Neural crest cell (in vitro differentiated cells): ENCODE data around the gene DSCAM. TPM values are rescaled to one million over a fixed set of nuclear protein-coding genes. Genes with fewer than 3 reads are reported as not detected.

Experiments
- DNase-seq: peaks from one replicate; pipeline ENCODE4 v3.0.0; 2021; ENCODE audit warnings: low read depth, mixed read lengths, low spot score
- H3K27ac Mint-ChIP-seq: one replicate; pipeline ENCODE4 v1.8.0; 2021; ENCODE audit warnings: mild to moderate bottlenecking, mixed read lengths; ENCODE audit not compliant: unreplicated experiment
- H3K27me3 Mint-ChIP-seq: 2 replicates; pipeline ENCODE4 v1.8.0; 2021; ENCODE audit warnings: low read depth, mild to moderate bottlenecking, mixed read lengths
- H3K36me3 Mint-ChIP-seq: 2 replicates; pipeline ENCODE4 v1.8.0; 2021; ENCODE audit warnings: low read depth, mild to moderate bottlenecking, mixed read lengths
- H3K4me1 Mint-ChIP-seq: 2 replicates; pipeline ENCODE4 v1.8.0; 2021; ENCODE audit warnings: mixed read lengths
- H3K4me3 Mint-ChIP-seq: one replicate; pipeline ENCODE4 v1.8.0; 2021; ENCODE audit warnings: mild to moderate bottlenecking, mixed read lengths
- H3K9me3 Mint-ChIP-seq: 2 replicates; pipeline ENCODE4 v1.8.0; 2021; ENCODE audit warnings: mixed read lengths
- CTCF ChIP-seq: fragments of 200-600 bp; sonication (generic); conservative IDR thresholded peaks from 2 replicates; pipeline ENCODE4 v1.5.0; 2021; ENCODE audit warnings: antibody characterized with exemption, mild to moderate bottlenecking
- total RNA-seq: library from RNA; stranded (reverse); gene quantifications from 2 replicates; pipeline ENCODE4 v1.2.1, GENCODE V29; 2021

DSCAM gene
- total RNA-seq, 1 donor from 2014 or later: 0.19 TPM

- Mint-ChIP-seq H3K36me3 (no peaks in the 10 kb centered on the region), H3K27ac (no peak overlapping the region), H3K9me3 (no peaks in the 10 kb centered on the region), H3K4me3 (no peak overlapping the region), H3K4me1 (peaks cover 14% of the 10 kb centered on the region), H3K27me3 (no peaks in the 10 kb centered on the region)
- no peak for TF ChIP-seq CTCF
- no peak for DNase-seq
These were observed 772.2 kb downstream of the DSCAM start for GRCh38 chr21:40074710-40075109.

DNA sequence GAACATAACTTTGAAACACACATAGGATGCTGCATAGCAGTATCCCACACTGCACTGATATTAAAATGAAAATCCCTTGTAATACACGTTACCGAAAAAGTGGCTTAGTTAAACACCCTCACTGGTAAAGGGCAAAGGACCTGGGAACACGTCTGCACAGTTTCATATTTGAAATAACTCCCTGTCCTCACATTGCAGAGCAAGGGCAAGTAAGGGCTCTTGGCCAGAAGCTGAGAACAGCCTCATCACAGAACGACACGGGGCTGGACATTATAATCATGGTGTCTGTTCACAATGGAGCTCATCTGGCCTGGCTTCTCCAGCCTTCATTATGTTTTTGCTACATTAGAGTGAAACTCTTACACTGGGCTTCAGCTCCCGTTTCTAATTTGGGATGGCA is 772.8 kb downstream of the DSCAM start:
- H3K4me1 Mint-ChIP-seq: peaks cover 14% of the 10 kb centered on the region
- no peaks in the 10 kb centered on the region for H3K9me3 Mint-ChIP-seq
- DNase-seq: no peak
- TF ChIP-seq CTCF: no peak
- H3K4me3 Mint-ChIP-seq: no peak overlapping the region
- no peaks in the 10 kb centered on the region for H3K27me3 Mint-ChIP-seq
- H3K27ac Mint-ChIP-seq: no peak overlapping the region
- H3K36me3 Mint-ChIP-seq: no peaks in the 10 kb centered on the region

DNA sequence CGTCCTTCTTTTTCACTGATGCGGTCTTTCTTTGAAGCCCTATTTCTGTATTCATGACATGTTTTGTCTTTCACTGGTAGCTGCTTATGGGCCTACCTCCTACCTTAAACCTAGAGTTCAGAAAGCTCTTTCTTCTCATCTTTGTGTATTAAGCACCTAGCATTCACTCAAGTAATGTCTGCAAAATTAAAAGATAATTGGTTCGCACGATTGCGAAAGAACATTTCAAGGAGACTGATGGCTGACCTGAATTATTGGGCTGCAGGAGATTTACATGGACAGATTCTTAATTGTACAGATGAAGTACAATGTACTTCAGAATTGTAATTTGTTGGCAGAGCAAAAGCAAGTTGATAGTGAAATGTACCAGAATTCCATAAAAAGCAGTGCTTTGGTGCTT is 773.3 kb downstream of the DSCAM start:
- Mint-ChIP-seq H3K4me1 (peaks cover 14% of the 10 kb centered on the region), H3K4me3 (no peak overlapping the region), H3K27me3 (no peaks in the 10 kb centered on the region), H3K9me3 (no peaks in the 10 kb centered on the region), H3K27ac (no peak overlapping the region), H3K36me3 (no peaks in the 10 kb centered on the region)
- no peak for TF ChIP-seq CTCF
- no peak for DNase-seq

DNA sequence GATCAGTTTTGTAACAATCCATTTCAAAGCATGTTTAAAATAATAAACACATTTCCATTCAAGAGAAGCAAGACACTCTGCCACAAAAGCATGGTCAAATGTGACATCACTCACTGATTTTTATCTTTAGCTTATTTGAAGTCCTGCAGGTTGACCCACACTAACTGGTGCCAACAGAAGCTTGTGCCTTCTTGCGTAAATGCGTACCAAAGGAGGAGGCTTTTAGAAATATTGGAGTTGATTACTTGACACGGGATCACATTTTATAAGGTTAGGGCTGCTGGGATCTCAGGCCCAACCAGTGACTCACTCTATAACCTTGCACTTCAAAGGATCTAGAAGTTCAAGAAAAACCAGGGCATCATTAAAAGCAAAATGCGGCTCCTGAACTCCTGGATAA is 776.1 kb downstream of the DSCAM start:
- TF ChIP-seq CTCF: no peak
- Mint-ChIP-seq H3K36me3 (no peaks in the 10 kb centered on the region), H3K4me3 (no peak overlapping the region), H3K27ac (no peak overlapping the region), H3K4me1 (peaks cover 8% of the 10 kb centered on the region), H3K9me3 (no peaks in the 10 kb centered on the region), H3K27me3 (peaks cover 11% of the 10 kb centered on the region)
- no peak for DNase-seq

GRCh38 chr21:40067751-40068150 is 779.2 kb downstream of the DSCAM start:
- no peak overlapping the region for H3K4me3 Mint-ChIP-seq
- H3K9me3 Mint-ChIP-seq: no peaks in the 10 kb centered on the region
- peaks cover 17% of the 10 kb centered on the region for H3K27me3 Mint-ChIP-seq
- H3K4me1 Mint-ChIP-seq: no peaks in the 10 kb centered on the region
- no peak overlapping the region for H3K27ac Mint-ChIP-seq
- H3K36me3 Mint-ChIP-seq: no peaks in the 10 kb centered on the region
- no peak for TF ChIP-seq CTCF
- no peak for DNase-seq

DNA sequence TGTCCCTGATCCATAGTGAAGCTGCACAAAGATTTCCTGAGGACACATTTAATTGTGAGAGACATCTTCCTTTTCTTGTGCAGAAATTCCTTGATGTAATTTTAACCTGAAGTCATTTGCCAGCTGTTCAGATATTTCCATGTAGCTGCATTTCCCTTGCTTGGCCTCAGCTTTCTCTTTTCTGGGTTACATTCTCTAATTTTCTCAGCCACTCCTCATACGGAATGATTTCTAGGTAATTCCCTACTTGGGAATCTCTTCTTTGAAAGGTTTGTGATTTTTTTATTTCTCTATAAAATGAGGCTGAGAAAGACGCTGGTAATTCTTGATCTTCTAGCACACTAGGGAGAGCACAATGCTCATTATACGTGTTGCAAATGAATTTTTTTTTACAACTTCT is 780.7 kb downstream of the DSCAM start:
- no peaks in the 10 kb centered on the region for H3K36me3 Mint-ChIP-seq
- peaks cover 17% of the 10 kb centered on the region for H3K27me3 Mint-ChIP-seq
- H3K4me1 Mint-ChIP-seq: no peaks in the 10 kb centered on the region
- DNase-seq: no peak
- TF ChIP-seq CTCF: no peak
- H3K9me3 Mint-ChIP-seq: no peaks in the 10 kb centered on the region
- H3K27ac Mint-ChIP-seq: no peak overlapping the region
- no peak overlapping the region for H3K4me3 Mint-ChIP-seq
